T-helper 1 cell treated with Interleukin-12 subunit alpha and Interleukin-12 subunit beta and Interleukin-4 antibody, amounts not matched to agents 30 μg/mL and 1 μg/mL, for 36 hours (primary cell): ENCODE results near the gene PCID2.

Experiments
- H3K27ac Mint-ChIP-seq: one replicate; pipeline ENCODE4 v1.8.0; 2021; ENCODE audit warnings: mild to moderate bottlenecking, mixed read lengths
- H3K27me3 Mint-ChIP-seq: one replicate; pipeline ENCODE4 v1.8.0; 2021; ENCODE audit warnings: low read depth, mixed read lengths
- H3K36me3 Mint-ChIP-seq: one replicate; pipeline ENCODE4 v1.8.0; 2021; ENCODE audit warnings: low read depth, mixed read lengths
- H3K4me1 Mint-ChIP-seq: one replicate; pipeline ENCODE4 v1.8.0; 2021; ENCODE audit warnings: low read depth, mixed read lengths
- H3K4me3 Mint-ChIP-seq: one replicate; pipeline ENCODE4 v1.8.0; 2021; ENCODE audit warnings: mild to moderate bottlenecking, moderate library complexity, mixed read lengths
- H3K9me3 Mint-ChIP-seq: one replicate; pipeline ENCODE4 v1.8.0; 2021; ENCODE audit warnings: mixed read lengths

The PCID2 gene

GRCh38 chr13:113146750-113147149 lies 61.7 kb downstream of the PCID2 start:
- no peaks in the 10 kb centered on the region for H3K9me3 Mint-ChIP-seq
- no peaks in the 10 kb centered on the region for H3K36me3 Mint-ChIP-seq
- peak overlapping the region; percentile 34 for H3K27ac Mint-ChIP-seq
- no peaks in the 10 kb centered on the region for H3K4me1 Mint-ChIP-seq
- no peak overlapping the region for H3K4me3 Mint-ChIP-seq
- peaks cover 17% of the 10 kb centered on the region for H3K27me3 Mint-ChIP-seq

DNA sequence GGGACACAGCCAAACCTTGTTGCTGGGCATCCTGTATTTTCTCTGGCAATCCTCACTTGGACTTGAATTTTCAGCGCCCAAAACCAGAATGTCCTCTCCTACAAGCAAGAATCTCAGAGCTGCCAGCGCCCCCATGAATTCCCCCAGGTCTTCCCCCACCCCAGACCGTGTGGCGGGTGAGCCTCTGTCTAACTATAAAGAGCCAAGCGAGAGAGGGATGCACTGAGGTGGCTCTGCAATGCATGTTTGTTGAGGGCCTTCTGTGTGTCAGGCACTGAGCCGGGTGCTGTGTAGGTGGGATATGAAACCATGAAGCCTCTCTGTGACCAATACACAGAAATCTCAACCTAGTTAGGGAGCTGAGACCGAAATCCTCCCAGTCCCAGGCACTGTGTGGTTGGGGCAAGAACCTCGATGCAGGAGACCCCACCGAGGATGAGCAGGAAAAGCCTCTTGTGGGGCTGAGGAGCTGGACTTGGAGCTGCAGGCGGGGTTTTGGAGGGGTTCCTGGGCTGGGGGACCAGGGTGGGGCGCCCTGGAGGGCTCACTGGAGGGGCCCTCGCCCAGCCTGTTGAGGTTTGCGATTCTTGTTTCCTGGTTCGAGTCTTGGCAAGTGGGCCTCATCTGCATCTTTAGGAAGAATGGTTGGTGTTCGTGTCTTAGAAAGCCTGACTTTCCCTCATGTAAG lies 62.4 kb downstream of the PCID2 start:
- Mint-ChIP-seq H3K9me3 (no peaks in the 10 kb centered on the region), H3K36me3 (no peaks in the 10 kb centered on the region), H3K4me3 (no peak overlapping the region), H3K27ac (no peak overlapping the region), H3K4me1 (no peaks in the 10 kb centered on the region), H3K27me3 (peaks cover 10% of the 10 kb centered on the region)

GRCh38 chr13:113145496-113145895 lies 63.0 kb downstream of the PCID2 start:
- Mint-ChIP-seq H3K27ac (no peak overlapping the region), H3K27me3 (peaks cover 6% of the 10 kb centered on the region), H3K9me3 (no peaks in the 10 kb centered on the region), H3K4me1 (no peaks in the 10 kb centered on the region), H3K4me3 (no peak overlapping the region), H3K36me3 (no peaks in the 10 kb centered on the region)

- no peak overlapping the region for H3K27ac Mint-ChIP-seq
- no peak overlapping the region for H3K4me3 Mint-ChIP-seq
- H3K36me3 Mint-ChIP-seq = no peaks in the 10 kb centered on the region
- no peaks in the 10 kb centered on the region for H3K4me1 Mint-ChIP-seq
- peaks cover 6% of the 10 kb centered on the region for H3K27me3 Mint-ChIP-seq
- H3K9me3 Mint-ChIP-seq = no peaks in the 10 kb centered on the region
Observed at GRCh38 chr13:113144255-113144629, 64.2 kb downstream of the PCID2 start.

DNA sequence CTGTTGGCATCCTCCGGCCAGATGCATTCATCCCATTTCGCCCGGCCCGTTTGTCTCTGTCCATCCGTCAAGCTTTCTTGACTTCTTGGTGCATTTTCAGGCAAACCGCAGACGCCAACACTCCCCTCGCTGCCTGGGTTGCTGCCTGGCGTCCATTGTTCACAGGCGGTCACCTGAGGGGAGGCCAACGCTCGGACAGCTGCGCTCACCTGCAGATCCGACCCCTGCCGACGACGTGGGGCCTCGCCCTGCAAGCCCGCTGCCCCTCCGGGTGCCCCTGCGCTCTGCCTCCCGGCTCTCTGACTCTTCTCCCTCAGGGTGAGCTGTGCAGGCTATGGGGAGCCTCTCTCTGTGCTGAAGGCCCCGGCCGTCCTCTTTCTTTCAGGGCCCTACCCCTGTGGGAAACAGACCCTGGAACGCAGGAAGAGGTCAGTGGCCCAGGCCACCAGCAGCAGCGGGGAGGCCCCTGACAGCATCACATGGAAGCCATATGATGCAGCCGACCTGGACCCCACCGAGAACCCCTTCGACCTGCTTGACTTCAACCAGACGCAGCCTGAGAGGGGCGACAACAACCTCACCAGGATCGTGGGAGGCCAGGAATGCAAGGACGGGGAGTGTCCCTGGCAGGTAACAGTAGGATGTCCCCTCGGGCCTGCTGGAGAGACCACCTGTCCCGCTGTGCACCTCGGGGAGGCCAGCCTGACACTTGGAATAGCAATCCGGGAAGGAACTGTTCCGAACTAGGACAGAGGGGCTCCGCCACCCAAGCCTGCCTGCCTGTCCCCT lies 64.8 kb downstream of the PCID2 start:
- Mint-ChIP-seq H3K27me3 (peaks cover 9% of the 10 kb centered on the region), H3K27ac (no peak overlapping the region), H3K9me3 (no peaks in the 10 kb centered on the region), H3K4me1 (no peaks in the 10 kb centered on the region), H3K4me3 (no peak overlapping the region), H3K36me3 (no peaks in the 10 kb centered on the region)

- no peak overlapping the region for H3K27ac Mint-ChIP-seq
- no peaks in the 10 kb centered on the region for H3K4me1 Mint-ChIP-seq
- no peaks in the 10 kb centered on the region for H3K9me3 Mint-ChIP-seq
- no peaks in the 10 kb centered on the region for H3K36me3 Mint-ChIP-seq
- H3K27me3 Mint-ChIP-seq = peaks cover 10% of the 10 kb centered on the region
- H3K4me3 Mint-ChIP-seq = no peak overlapping the region
Observed at GRCh38 chr13:113142876-113143275, 65.6 kb downstream of the PCID2 start.

GRCh38 chr13:113141601-113141970 lies 66.9 kb downstream of the PCID2 start:
- Mint-ChIP-seq H3K4me1 (no peaks in the 10 kb centered on the region), H3K27me3 (peaks cover 11% of the 10 kb centered on the region), H3K36me3 (no peaks in the 10 kb centered on the region), H3K9me3 (no peaks in the 10 kb centered on the region), H3K27ac (no peak overlapping the region), H3K4me3 (no peak overlapping the region)

GRCh38 chr13:113140677-113141600 lies 67.5 kb downstream of the PCID2 start:
- H3K4me3 Mint-ChIP-seq = no peak overlapping the region
- no peaks in the 10 kb centered on the region for H3K36me3 Mint-ChIP-seq
- H3K27ac Mint-ChIP-seq = no peak overlapping the region
- no peaks in the 10 kb centered on the region for H3K4me1 Mint-ChIP-seq
- peaks cover 12% of the 10 kb centered on the region for H3K27me3 Mint-ChIP-seq
- H3K9me3 Mint-ChIP-seq = no peaks in the 10 kb centered on the region

DNA sequence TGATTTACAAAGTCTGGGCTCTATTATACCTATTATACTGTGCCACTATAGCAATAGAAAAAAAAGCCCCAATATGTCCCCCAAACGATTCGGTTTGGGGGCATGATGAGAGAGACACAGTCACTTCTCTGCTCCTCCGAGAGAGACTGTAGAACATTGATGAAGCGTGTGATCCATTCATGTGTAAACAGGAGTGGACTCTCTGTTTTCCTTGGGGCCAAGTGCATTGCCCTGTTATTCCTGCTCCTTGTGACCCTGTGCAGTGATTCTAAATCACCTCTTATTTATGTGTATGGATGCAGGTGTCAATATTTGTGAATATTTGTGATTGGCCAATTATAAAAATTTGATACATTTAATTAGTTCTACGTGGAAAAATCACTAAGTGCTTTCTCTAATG lies 68.9 kb downstream of the PCID2 start:
- Mint-ChIP-seq H3K36me3 (no peaks in the 10 kb centered on the region), H3K4me3 (no peak overlapping the region), H3K27ac (no peak overlapping the region), H3K9me3 (no peaks in the 10 kb centered on the region), H3K4me1 (no peaks in the 10 kb centered on the region), H3K27me3 (peaks cover 16% of the 10 kb centered on the region)

DNA sequence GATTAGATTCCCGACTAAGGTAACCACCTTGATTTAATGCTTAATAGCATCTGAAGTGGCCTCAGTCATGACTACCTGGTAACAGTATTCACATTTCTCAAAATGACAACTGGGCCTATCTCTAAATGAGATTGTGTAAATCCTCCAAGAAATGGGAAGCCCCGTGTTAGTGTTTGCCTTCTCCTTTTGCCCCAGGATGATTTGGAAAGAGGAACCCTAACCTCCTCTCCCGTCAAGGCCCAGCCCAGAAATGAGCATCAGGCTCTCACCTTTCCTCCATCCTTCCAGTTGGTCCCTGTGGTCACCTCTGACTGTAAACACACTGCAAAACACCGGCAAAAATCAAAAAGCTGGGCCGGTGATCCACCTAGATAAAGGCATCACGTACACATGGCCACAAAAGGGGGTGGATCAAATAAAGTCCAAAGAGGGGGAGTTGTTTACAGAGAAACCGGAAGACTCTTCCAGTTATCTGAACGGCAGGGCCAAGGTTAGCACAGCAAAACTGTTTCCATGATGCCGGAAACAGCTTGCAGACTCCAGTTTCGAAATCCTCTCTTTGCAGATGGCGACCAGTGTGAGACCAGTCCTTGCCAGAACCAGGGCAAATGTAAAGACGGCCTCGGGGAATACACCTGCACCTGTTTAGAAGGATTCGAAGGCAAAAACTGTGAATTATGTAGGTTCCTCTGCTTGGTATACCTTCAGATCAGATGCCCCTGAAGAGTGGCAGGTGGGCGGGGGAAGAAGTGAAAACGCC lies 69.5 kb downstream of the PCID2 start:
- Mint-ChIP-seq H3K4me1 (no peaks in the 10 kb centered on the region), H3K36me3 (no peaks in the 10 kb centered on the region), H3K27ac (no peak overlapping the region), H3K27me3 (peaks cover 21% of the 10 kb centered on the region), H3K4me3 (no peak overlapping the region), H3K9me3 (no peaks in the 10 kb centered on the region)

- Mint-ChIP-seq H3K4me3 (no peak overlapping the region), H3K27me3 (peaks cover 33% of the 10 kb centered on the region), H3K27ac (no peak overlapping the region), H3K36me3 (no peaks in the 10 kb centered on the region), H3K9me3 (peaks cover 3% of the 10 kb centered on the region), H3K4me1 (no peaks in the 10 kb centered on the region)
Observed at GRCh38 chr13:113137691-113138298, 70.7 kb downstream of the PCID2 start.

GRCh38 chr13:113135281-113135760 lies 73.1 kb downstream of the PCID2 start:
- Mint-ChIP-seq H3K27ac (no peak overlapping the region), H3K27me3 (peaks cover 48% of the 10 kb centered on the region), H3K4me1 (no peaks in the 10 kb centered on the region), H3K36me3 (no peaks in the 10 kb centered on the region), H3K9me3 (peaks cover 3% of the 10 kb centered on the region), H3K4me3 (no peak overlapping the region)

- Mint-ChIP-seq H3K27ac (no peak overlapping the region), H3K4me1 (no peaks in the 10 kb centered on the region), H3K27me3 (peaks cover 60% of the 10 kb centered on the region), H3K9me3 (peaks cover 3% of the 10 kb centered on the region), H3K4me3 (no peak overlapping the region), H3K36me3 (no peaks in the 10 kb centered on the region)
Observed at GRCh38 chr13:113129921-113130750, 78.3 kb downstream of the PCID2 start.
